Measurements from ENCODE around the gene ACRBP. TPM values are rescaled to one million over a fixed set of nuclear protein-coding genes. Genes with fewer than 3 reads are reported as not detected.

The ACRBP gene
- total and polyA plus RNA-seq, 4 experiments from 2014 or later: 0.25 to 16.3 (median 13.9) TPM; not detected in 1

GRCh38 chr12:6643569-6644256 is 3.5 kb downstream of the ACRBP start:
- H3K4me3 ChIP-seq (ENCODE audit: low read length in 2 of 2): no peak overlapping the region
- Mint-ChIP-seq H3K4me3 (no peak overlapping the region), H3K9me3 (peaks cover 0 to 21% (median 8%) of the 10 kb centered on the region in 8 donors), H3K27ac (peak overlapping the region in 1 of 7 donors; percentile 73), H3K27me3 (peaks cover 0 to 5% of the 10 kb centered on the region in 2 donors), H3K36me3 (peaks cover 19 to 23% of the 10 kb centered on the region in 2 donors), H3K4me1 (peaks cover 5 to 16% (median 7%) of the 10 kb centered on the region in 4 donors)
- H3K27me3 ChIP-seq (ENCODE audit: insufficient read depth, low read length): no peaks in the 10 kb centered on the region
- peaks cover 9% of the 10 kb centered on the region for H3K4me1 ChIP-seq (ENCODE audit: insufficient read depth, low read length)
- intact Hi-C loops (cut with micrococcal nuclease): loop anchor here (2.0 kb wide), 1 partner anchor 25 kb away; no protein-coding TSS in a partner anchor
- no peak for DNase-seq
- CTCF ChIA-PET (ENCODE audit: partially characterized antibody): interaction anchor here (1.0 to 3.9 kb wide), 3 partner anchors 17 to 29 kb away, joined by 3 to 30 read pairs (median 7); no protein-coding TSS in a partner anchor
- H3K36me3 ChIP-seq (ENCODE audit: insufficient read depth, low read length): peaks cover 5% of the 10 kb centered on the region
- H3K27ac ChIP-seq (ENCODE audit: low read depth, low read length): no peak overlapping the region
- peaks cover 0 to 11% of the 10 kb centered on the region in 2 donors for H3K9me3 ChIP-seq (ENCODE audit: control insufficient read depth in 1 of 2, low read length in 2 of 2)
- POLR2A ChIA-PET (ENCODE audit: partially characterized antibody): interaction anchor here (0.9 to 1.6 kb wide), 3 partner anchors 8 to 29 kb away, joined by 3 to 5 read pairs (median 4); partner anchors contain the start of gene LPAR5

GRCh38 chr12:6641131-6641530 is 6.1 kb downstream of the ACRBP start:
- Histone ChIP-seq H3K9me3 (ENCODE audit: control insufficient read depth in 1 of 2, low read length in 2 of 2) (peaks cover 0 to 11% of the 10 kb centered on the region in 2 donors), H3K27ac (ENCODE audit: low read depth, low read length) (no peak overlapping the region), H3K27me3 (ENCODE audit: insufficient read depth, low read length) (no peaks in the 10 kb centered on the region), H3K4me3 (ENCODE audit: low read length in 2 of 2) (no peak overlapping the region), H3K4me1 (ENCODE audit: insufficient read depth, low read length) (peaks cover 2% of the 10 kb centered on the region), H3K36me3 (ENCODE audit: insufficient read depth, low read length) (no peaks in the 10 kb centered on the region)
- Mint-ChIP-seq H3K9me3 (peaks cover 0 to 21% (median 8%) of the 10 kb centered on the region in 8 donors), H3K4me1 (peaks cover 1 to 7% (median 5%) of the 10 kb centered on the region in 4 donors), H3K36me3 (peaks cover 6 to 14% of the 10 kb centered on the region in 2 donors), H3K4me3 (no peak overlapping the region), H3K27ac (peak overlapping the region in 1 of 7 donors; percentile 42), H3K27me3 (peaks cover 0 to 3% of the 10 kb centered on the region in 2 donors)
- intact Hi-C loops (cut with micrococcal nuclease): no loop called here
- no peak for DNase-seq
- POLR2A ChIA-PET (ENCODE audit: partially characterized antibody): no interaction called here
- CTCF ChIA-PET (ENCODE audit: partially characterized antibody): no interaction called here

GRCh38 chr12:6640497-6640896 is 6.7 kb downstream of the ACRBP start:
- POLR2A ChIA-PET (ENCODE audit: partially characterized antibody): no interaction called here
- Mint-ChIP-seq H3K36me3 (peaks cover 6 to 14% of the 10 kb centered on the region in 2 donors), H3K4me3 (no peak overlapping the region), H3K27ac (no peak overlapping the region), H3K4me1 (peaks cover 4 to 13% (median 9%) of the 10 kb centered on the region in 4 donors), H3K27me3 (peaks cover 0 to 3% of the 10 kb centered on the region in 2 donors), H3K9me3 (peaks cover 0 to 21% (median 8%) of the 10 kb centered on the region in 8 donors)
- intact Hi-C loops (cut with micrococcal nuclease): no loop called here
- Histone ChIP-seq H3K9me3 (ENCODE audit: control insufficient read depth in 1 of 2, low read length in 2 of 2) (peaks cover 0 to 11% of the 10 kb centered on the region in 2 donors), H3K27me3 (ENCODE audit: insufficient read depth, low read length) (no peaks in the 10 kb centered on the region), H3K36me3 (ENCODE audit: insufficient read depth, low read length) (no peaks in the 10 kb centered on the region), H3K4me3 (ENCODE audit: low read length in 2 of 2) (no peak overlapping the region), H3K4me1 (ENCODE audit: insufficient read depth, low read length) (peaks cover 6% of the 10 kb centered on the region), H3K27ac (ENCODE audit: low read depth, low read length) (no peak overlapping the region)
- CTCF ChIA-PET (ENCODE audit: partially characterized antibody): no interaction called here
- DNase-seq: no peak

GRCh38 chr12:6639151-6639801 is 8.0 kb downstream of the ACRBP start:
- Histone ChIP-seq H3K27ac (ENCODE audit: low read depth, low read length) (no peak overlapping the region), H3K4me3 (ENCODE audit: low read length in 2 of 2) (no peak overlapping the region), H3K4me1 (ENCODE audit: insufficient read depth, low read length) (peaks cover 13% of the 10 kb centered on the region), H3K9me3 (ENCODE audit: control insufficient read depth in 1 of 2, low read length in 2 of 2) (peaks cover 0 to 9% of the 10 kb centered on the region in 2 donors), H3K36me3 (ENCODE audit: insufficient read depth, low read length) (no peaks in the 10 kb centered on the region), H3K27me3 (ENCODE audit: insufficient read depth, low read length) (no peaks in the 10 kb centered on the region)
- CTCF ChIA-PET (ENCODE audit: partially characterized antibody): no interaction called here
- H3K4me3 Mint-ChIP-seq: no peak overlapping the region
- no peak overlapping the region for H3K27ac Mint-ChIP-seq
- POLR2A ChIA-PET (ENCODE audit: partially characterized antibody): interaction anchor here (1.5 kb wide), 1 partner anchor 26 kb away, joined by 3 read pairs; no protein-coding TSS in a partner anchor
- H3K4me1 Mint-ChIP-seq: peaks cover 7 to 24% (median 16%) of the 10 kb centered on the region in 4 donors
- DNase-seq: no peak
- H3K27me3 Mint-ChIP-seq: peaks cover 0 to 3% of the 10 kb centered on the region in 2 donors
- H3K36me3 Mint-ChIP-seq: peaks cover 4 to 8% of the 10 kb centered on the region in 2 donors
- intact Hi-C loops (cut with micrococcal nuclease): no loop called here
- H3K9me3 Mint-ChIP-seq: peaks cover 0 to 15% (median 7%) of the 10 kb centered on the region in 8 donors

GRCh38 chr12:6638305-6638704 is 8.9 kb downstream of the ACRBP start:
- peaks cover 0 to 5% (median 2%) of the 10 kb centered on the region in 8 donors for H3K9me3 Mint-ChIP-seq
- no peak for DNase-seq
- POLR2A ChIA-PET (ENCODE audit: partially characterized antibody): interaction anchor here (1.5 kb wide), 1 partner anchor 25 kb away, joined by 3 read pairs; no protein-coding TSS in a partner anchor

GRCh38 chr12:6635856-6636531 is 11.2 kb downstream of the ACRBP start, which contains the start of gene LPAR5:
Gene LPAR5 (minus strand): TSS chr12:6635959. CDS start chr12:6621248, 14,711 bp downstream.
- peaks cover 26 to 52% (median 39%) of the 10 kb centered on the region in 4 donors for H3K4me1 Mint-ChIP-seq
- peak in 2 of 5 donors; percentile 34 to 44 for DNase-seq
- H3K27me3 Mint-ChIP-seq: no peaks in the 10 kb centered on the region
- no peaks in the 10 kb centered on the region for H3K9me3 ChIP-seq (ENCODE audit: control insufficient read depth in 1 of 2, low read length in 2 of 2)
- H3K4me3 ChIP-seq (ENCODE audit: low read length in 2 of 2): no peak within 1 kb of the TSS
- peaks cover 36% of the 10 kb centered on the region for H3K4me1 ChIP-seq (ENCODE audit: insufficient read depth, low read length)
- intact Hi-C loops (cut with micrococcal nuclease): no loop called here
- ChIA-PET POLR2A (ENCODE audit: partially characterized antibody) (interaction anchor here (0.9 to 2.1 kb wide), 8 partner anchors 8 to 215 kb away, joined by 3 to 10 read pairs (median 4); partner anchors contain the start of genes CDCA3, USP5 and ZNF384), CTCF (ENCODE audit: partially characterized antibody) (interaction anchor here (0.6 to 7.1 kb wide), 2 partner anchors 8 to 16 kb away, joined by 3 to 40 read pairs; no protein-coding TSS in a partner anchor)
- peak within 1 kb of the TSS; percentile 28 for H3K27ac ChIP-seq (ENCODE audit: low read depth, low read length)
- no peaks in the 10 kb centered on the region for H3K27me3 ChIP-seq (ENCODE audit: insufficient read depth, low read length)
- peak within 1 kb of the TSS; percentile 71 to 85 (median 79) for H3K4me3 Mint-ChIP-seq
- H3K27ac Mint-ChIP-seq: peak within 1 kb of the TSS; percentile 68 to 91 (median 84)
- no peaks in the 10 kb centered on the region for H3K36me3 ChIP-seq (ENCODE audit: insufficient read depth, low read length)
- no peaks in the 10 kb centered on the region for H3K36me3 Mint-ChIP-seq
- peaks cover 0 to 2% (median 0%) of the 10 kb centered on the region in 8 donors for H3K9me3 Mint-ChIP-seq

More at GRCh38 chr12:6638305-6638704, 8.9 kb downstream of the ACRBP start:
- Mint-ChIP-seq H3K27ac (peak overlapping the region in 3 of 7 donors; percentile 9 to 73 (median 50)), H3K4me1 (peaks cover 9 to 29% (median 19%) of the 10 kb centered on the region in 4 donors), H3K4me3 (no peak overlapping the region), H3K27me3 (peaks cover 0 to 3% of the 10 kb centered on the region in 2 donors), H3K36me3 (peaks cover 0 to 3% of the 10 kb centered on the region in 2 donors)
- Histone ChIP-seq H3K36me3 (ENCODE audit: insufficient read depth, low read length) (no peaks in the 10 kb centered on the region), H3K4me1 (ENCODE audit: insufficient read depth, low read length) (peaks cover 13% of the 10 kb centered on the region), H3K9me3 (ENCODE audit: control insufficient read depth in 1 of 2, low read length in 2 of 2) (peaks cover 0 to 2% of the 10 kb centered on the region in 2 donors), H3K4me3 (ENCODE audit: low read length in 2 of 2) (no peak overlapping the region), H3K27me3 (ENCODE audit: insufficient read depth, low read length) (no peaks in the 10 kb centered on the region), H3K27ac (ENCODE audit: low read depth, low read length) (no peak overlapping the region)
- intact Hi-C loops (cut with micrococcal nuclease): no loop called here
- CTCF ChIA-PET (ENCODE audit: partially characterized antibody): no interaction called here

All from CD4-positive, alpha-beta memory T cell (primary cell).